Medulla oblongata (tissue), 1 donor: Measurements from ENCODE around the gene RAB11A.

Experiments
- DNase-seq: peaks from one replicate; pipeline ENCODE4 v3.0.0-alpha.2; 2015; ENCODE audit errors: extremely low spot score

RAB11A gene

GRCh38 chr15:65939901-65940617 lies 70.8 kb downstream of the RAB11A start:
- no peak for DNase-seq

- DNase-seq, result no peak
These were observed 71.3 kb downstream of the RAB11A start for GRCh38 chr15:65940618-65940909.
